GM19239 (cell line): ENCODE measurements around the gene COX4I1.

ENCODE experiments used
- DNase-seq: peaks from one replicate; pipeline ENCODE4 v3.0.0; 2011; ENCODE audit warnings: low spot score; ENCODE audit not compliant: insufficient read length
- FAIRE-seq: peaks from 2 replicates; lab custom pipeline; 2011; peaks lifted over from hg19 to GRCh38; lab: Jason Lieb, UNC

Gene COX4I1

GRCh38 chr16:85851034-85851785 lies 51.7 kb downstream of the COX4I1 start:
- FAIRE-seq, result no peak
- no peak for DNase-seq

GRCh38 chr16:85853547-85854545 lies 54.4 kb downstream of the COX4I1 start:
- DNase-seq (no peak), FAIRE-seq (no peak)

- no peak for FAIRE-seq
Measured at GRCh38 chr16:85854935-85855334, 55.4 kb downstream of the COX4I1 start.

GRCh38 chr16:85856079-85856478 lies 56.6 kb downstream of the COX4I1 start:
- DNase-seq (no peak), FAIRE-seq (no peak)

More at GRCh38 chr16:85854935-85855334, 55.4 kb downstream of the COX4I1 start:
- DNase-seq, result no peak

GRCh38 chr16:85856585-85856984 lies 57.1 kb downstream of the COX4I1 start:
- no peak for FAIRE-seq

More at GRCh38 chr16:85856585-85856984, 57.1 kb downstream of the COX4I1 start:
- no peak for DNase-seq
